RPMI7951 (cell line): ENCODE data around the gene LGALS9B. TPM values are rescaled to one million over a fixed set of nuclear protein-coding genes. Genes with fewer than 3 reads are reported as not detected.
"Not testable (repeated sequence)": the region's sequence is repeated elsewhere in the genome, so short reads cannot be mapped to it uniquely, and the experiment has no call there.

ENCODE experiments used
- DNase-seq: peaks from one replicate; pipeline ENCODE4 v3.0.0-alpha.2; 2012; ENCODE audit warnings: low read depth
- total RNA-seq: library from RNA; depleted of rRNA; stranded (reverse); fragments of >200 nt; shearing (Covaris generic); gene quantifications from 2 replicates; pipeline ENCODE4 v1.2.3, GENCODE V29; 2014; rRNA removed

Gene LGALS9B
- total RNA-seq, 1 experiment from 2014 or later: not detected

DNA sequence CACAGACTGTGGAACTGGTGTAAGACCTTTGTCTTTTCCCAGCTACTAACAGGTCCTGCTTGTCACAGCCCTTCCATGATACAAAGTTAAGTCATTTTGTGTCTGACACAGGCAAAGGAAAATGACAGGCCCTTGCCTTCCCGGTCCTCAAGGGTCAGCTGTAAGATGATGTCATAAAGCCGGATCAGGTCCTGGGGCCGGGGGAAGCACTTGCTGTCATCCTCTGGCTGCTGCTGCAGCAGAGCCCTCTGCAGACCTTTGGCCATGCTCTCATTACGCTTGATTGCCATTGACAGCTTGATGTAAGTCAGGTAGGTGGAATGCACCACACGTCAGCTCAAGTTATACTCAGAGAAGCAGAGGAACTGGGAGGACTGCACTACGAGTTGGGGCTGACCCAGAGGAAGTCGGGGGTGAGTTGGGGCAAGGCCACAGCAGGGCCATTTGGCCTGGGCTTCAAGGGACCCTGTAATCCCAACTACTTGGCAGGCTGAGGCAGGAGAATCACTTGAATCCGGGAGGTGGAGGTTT is 50.9 kb downstream of the LGALS9B start:
- DNase-seq: not testable (repeated sequence)

GRCh38 chr17:20415479-20415878 is 51.9 kb downstream of the LGALS9B start:
- not testable (repeated sequence) for DNase-seq

GRCh38 chr17:20401306-20402022 is 65.9 kb downstream of the LGALS9B start:
- DNase-seq: not testable (repeated sequence)

DNA sequence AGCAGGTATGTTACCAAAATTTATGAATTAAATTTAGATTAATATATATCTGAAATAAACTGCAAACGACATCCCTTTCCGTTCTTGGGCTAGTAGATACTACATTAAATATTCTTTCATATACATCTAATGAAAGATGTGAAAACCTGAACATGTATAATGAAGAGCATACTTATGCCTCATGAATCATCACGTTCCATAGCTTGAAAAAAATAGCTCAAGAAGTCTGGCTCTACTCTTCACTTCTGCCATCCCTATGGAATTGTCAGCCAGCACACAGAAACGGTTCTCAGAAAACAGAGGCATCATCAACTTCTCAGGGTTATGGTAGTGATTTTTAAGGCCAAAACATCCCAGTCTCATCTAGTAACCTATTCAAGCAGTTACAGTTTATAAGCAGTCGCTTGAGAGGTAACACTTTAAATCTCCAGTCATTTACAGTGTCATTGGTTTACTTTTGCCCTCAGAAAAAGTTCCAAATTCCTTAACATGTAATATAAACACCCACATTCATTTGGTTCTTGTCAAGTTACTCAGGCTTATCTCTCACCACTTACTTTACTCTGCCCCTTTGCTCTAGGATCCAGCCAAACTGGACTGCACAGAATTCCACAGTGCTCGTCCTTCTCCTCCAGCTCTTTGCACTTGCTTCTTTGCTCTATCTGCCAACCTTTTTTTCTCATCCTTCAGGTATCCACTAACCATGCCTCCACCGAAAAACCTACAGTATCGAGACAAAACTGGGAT is 66.6 kb downstream of the LGALS9B start:
- not testable (repeated sequence) for DNase-seq

Other genes with a start within 250 kb of the LGALS9B start
- not detected in 2 replicates for gene CDRT15L2, start 112.2 kb upstream of the LGALS9B start, total RNA-seq